Measurements from ENCODE around the gene LRFN2. TPM values are rescaled to one million over a fixed set of nuclear protein-coding genes. Genes with fewer than 3 reads are reported as not detected.

LRFN2 gene
- polyA plus RNA-seq, 1 donor from 2014 or later = 14.8 TPM

GRCh38 chr6:40506954-40507353, 80.2 kb downstream of the LRFN2 start:
- Histone ChIP-seq H3K9me2 (ENCODE audit: insufficient read depth, low read length) (no peaks in the 10 kb centered on the region), H2AFZ (ENCODE audit: low read depth, low read length) (no peak overlapping the region), H3K79me2 (replicated peaks; ENCODE audit: insufficient read depth, low read length) (no peaks in the 10 kb centered on the region), H3K27me3 (ENCODE audit: insufficient read depth, low read depth, low read length) (no peaks in the 10 kb centered on the region), H3K9ac (ENCODE audit: low read length) (no peak overlapping the region), H3K4me2 (ENCODE audit: low read length) (no peak overlapping the region), H4K20me1 (ENCODE audit: insufficient read depth) (no peaks in the 10 kb centered on the region), H3K9me3 (ENCODE audit: low read length) (no peaks in the 10 kb centered on the region), H3F3A (ENCODE audit: insufficient read depth, low read length, poor library complexity, severe bottlenecking) (no peaks in the 10 kb centered on the region), H3K36me3 (ENCODE audit: insufficient read depth, low read length) (no peaks in the 10 kb centered on the region), H3K4me3 (ENCODE audit: low read length) (no peak overlapping the region), H3K27ac (ENCODE audit: low read length) (no peak overlapping the region)
- TF ChIP-seq TAF1 (IDR thresholded peaks at IDR 0.05; ENCODE audit: low read depth) = no peak
- no peak for TF ChIP-seq RAD21 (conservative IDR thresholded peaks at IDR 0.05)
- no peak for TF ChIP-seq POLR2AphosphoS5 (IDR thresholded peaks at IDR 0.05)
- no peak for TF ChIP-seq MXI1 (conservative IDR thresholded peaks at IDR 0.05; ENCODE audit: poor library complexity, severe bottlenecking)
- no peak for TF ChIP-seq SMC3 (conservative IDR thresholded peaks at IDR 0.05; ENCODE audit: poor library complexity)
- TF ChIP-seq, protein P1, sequence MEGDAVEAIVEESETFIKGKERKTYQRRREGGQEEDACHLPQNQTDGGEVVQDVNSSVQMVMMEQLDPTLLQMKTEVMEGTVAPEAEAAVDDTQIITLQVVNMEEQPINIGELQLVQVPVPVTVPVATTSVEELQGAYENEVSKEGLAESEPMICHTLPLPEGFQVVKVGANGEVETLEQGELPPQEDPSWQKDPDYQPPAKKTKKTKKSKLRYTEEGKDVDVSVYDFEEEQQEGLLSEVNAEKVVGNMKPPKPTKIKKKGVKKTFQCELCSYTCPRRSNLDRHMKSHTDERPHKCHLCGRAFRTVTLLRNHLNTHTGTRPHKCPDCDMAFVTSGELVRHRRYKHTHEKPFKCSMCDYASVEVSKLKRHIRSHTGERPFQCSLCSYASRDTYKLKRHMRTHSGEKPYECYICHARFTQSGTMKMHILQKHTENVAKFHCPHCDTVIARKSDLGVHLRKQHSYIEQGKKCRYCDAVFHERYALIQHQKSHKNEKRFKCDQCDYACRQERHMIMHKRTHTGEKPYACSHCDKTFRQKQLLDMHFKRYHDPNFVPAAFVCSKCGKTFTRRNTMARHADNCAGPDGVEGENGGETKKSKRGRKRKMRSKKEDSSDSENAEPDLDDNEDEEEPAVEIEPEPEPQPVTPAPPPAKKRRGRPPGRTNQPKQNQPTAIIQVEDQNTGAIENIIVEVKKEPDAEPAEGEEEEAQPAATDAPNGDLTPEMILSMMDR (IDR thresholded peaks at IDR 0.05; ENCODE audit: poor library complexity, severe bottlenecking) = no peak
- no peak for TF ChIP-seq REST (IDR thresholded peaks at IDR 0.05; ENCODE audit: borderline replicate concordance)
- no peak for TF ChIP-seq EZH2 (IDR thresholded peaks at IDR 0.05; ENCODE audit: borderline replicate concordance, insufficient read depth, low read length, poor library complexity, severe bottlenecking)
- TF ChIP-seq EP300 (conservative IDR thresholded peaks at IDR 0.05; ENCODE audit: poor library complexity, severe bottlenecking) = no peak

DNA sequence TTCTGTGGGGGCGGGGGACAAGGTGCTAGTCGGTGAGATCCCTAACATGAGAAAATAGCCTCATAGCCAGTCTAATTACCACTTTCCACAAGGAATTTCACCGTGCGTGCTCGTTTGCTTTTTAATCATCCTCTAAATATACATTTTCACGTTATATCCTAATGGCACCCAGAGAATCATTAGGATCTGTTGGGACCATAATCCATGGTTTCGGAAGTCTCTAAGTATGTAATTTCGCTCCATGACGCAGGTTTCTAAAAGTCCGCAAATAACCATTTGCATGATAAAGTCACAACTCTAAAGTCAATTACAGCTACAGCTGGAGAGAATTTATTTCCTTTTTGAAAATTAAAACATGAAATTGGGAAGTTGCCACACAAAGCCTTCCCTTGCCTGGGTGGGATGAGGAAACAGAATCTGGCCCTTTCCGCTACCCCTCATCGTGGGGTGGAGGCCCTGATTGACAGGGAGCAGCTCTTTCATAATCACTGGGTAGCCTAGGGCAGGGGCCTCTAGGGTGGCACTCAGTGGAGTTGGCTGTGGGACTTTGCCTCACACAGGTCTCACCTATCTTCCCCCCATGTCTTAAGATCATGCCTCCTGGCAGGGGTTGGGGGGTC, 81.9 kb downstream of the LRFN2 start:
- H4K20me1 ChIP-seq (ENCODE audit: insufficient read depth) = no peaks in the 10 kb centered on the region
- H3K4me3 ChIP-seq (ENCODE audit: low read length) = no peak overlapping the region
- no peaks in the 10 kb centered on the region for H3F3A ChIP-seq (ENCODE audit: insufficient read depth, low read length, poor library complexity, severe bottlenecking)
- no peaks in the 10 kb centered on the region for H3K79me2 ChIP-seq (replicated peaks; ENCODE audit: insufficient read depth, low read length)
- H3K27ac ChIP-seq (ENCODE audit: low read length) = no peak overlapping the region
- no peaks in the 10 kb centered on the region for H3K36me3 ChIP-seq (ENCODE audit: insufficient read depth, low read length)
- no peak overlapping the region for H3K9ac ChIP-seq (ENCODE audit: low read length)
- no peaks in the 10 kb centered on the region for H3K27me3 ChIP-seq (ENCODE audit: insufficient read depth, low read depth, low read length)
- H3K9me3 ChIP-seq (ENCODE audit: low read length) = no peaks in the 10 kb centered on the region
- no peak overlapping the region for H3K4me2 ChIP-seq (ENCODE audit: low read length)
- H2AFZ ChIP-seq (ENCODE audit: low read depth, low read length) = no peak overlapping the region
- no peaks in the 10 kb centered on the region for H3K9me2 ChIP-seq (ENCODE audit: insufficient read depth, low read length)
- TF ChIP-seq, protein P1 (IDR thresholded peaks at IDR 0.05; ENCODE audit: poor library complexity, severe bottlenecking) = no peak
- TF ChIP-seq SMC3 (conservative IDR thresholded peaks at IDR 0.05; ENCODE audit: poor library complexity) = no peak
- no peak for TF ChIP-seq REST (IDR thresholded peaks at IDR 0.05; ENCODE audit: borderline replicate concordance)
- no peak for TF ChIP-seq EP300 (conservative IDR thresholded peaks at IDR 0.05; ENCODE audit: poor library complexity, severe bottlenecking)
- TF ChIP-seq EZH2 (IDR thresholded peaks at IDR 0.05; ENCODE audit: borderline replicate concordance, insufficient read depth, low read length, poor library complexity, severe bottlenecking) = no peak
- TF ChIP-seq POLR2AphosphoS5 (IDR thresholded peaks at IDR 0.05) = no peak
- no peak for TF ChIP-seq MXI1 (conservative IDR thresholded peaks at IDR 0.05; ENCODE audit: poor library complexity, severe bottlenecking)
- TF ChIP-seq TAF1 (IDR thresholded peaks at IDR 0.05; ENCODE audit: low read depth) = no peak
- no peak for TF ChIP-seq RAD21 (conservative IDR thresholded peaks at IDR 0.05)

Measured in neural cell (in vitro differentiated cells).